ENCODE measurements around the gene RBM6.
A peak's percentile ranks its signal among the peaks of the same experiment; 100 is the strongest.
"Not testable (repeated sequence)": the region's sequence is repeated elsewhere in the genome, so short reads cannot be mapped to it uniquely, and the experiment has no call there.

The RBM6 gene

DNA sequence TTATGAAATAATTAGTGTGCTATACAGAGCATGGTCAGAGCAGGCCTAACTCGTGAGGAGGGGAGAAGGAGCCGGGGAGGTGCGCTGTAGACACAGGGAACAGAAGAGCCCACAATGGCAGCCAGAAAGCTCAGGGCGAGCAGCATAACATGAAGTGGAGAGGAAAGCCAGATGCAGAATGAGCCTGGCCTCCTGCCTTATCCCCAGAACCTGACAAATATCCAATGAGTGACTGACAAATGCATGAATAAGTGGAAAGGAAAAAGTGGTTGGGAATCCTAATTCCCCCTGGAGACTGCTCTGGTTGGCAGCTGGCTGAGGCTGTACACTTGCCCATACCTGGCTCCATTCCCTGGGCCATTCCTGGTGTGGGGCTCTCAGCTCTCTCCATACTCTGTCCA lies 27.1 kb upstream of the RBM6 start:
- no peak for FAIRE-seq
- no peak for DNase-seq (ENCODE audit: insufficient read length, low spot score)

DNA sequence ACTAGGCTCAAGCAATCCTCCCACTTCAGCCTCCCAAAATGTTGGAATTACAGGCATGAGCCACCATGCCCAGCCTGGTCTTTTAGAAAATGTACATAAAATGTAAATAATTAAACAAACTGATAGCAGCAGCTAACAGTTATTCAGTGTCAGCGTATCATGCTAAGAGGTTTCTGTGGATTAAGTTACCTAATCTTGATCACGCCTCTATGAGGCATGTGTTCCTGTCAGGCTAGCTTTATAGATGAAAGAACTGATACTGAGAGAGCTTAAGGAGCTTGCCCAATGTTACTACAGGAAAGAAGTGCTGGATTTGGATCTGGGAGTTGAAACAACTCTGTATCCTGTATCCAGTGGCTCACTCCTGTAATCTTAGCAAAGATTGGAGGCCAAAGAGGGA lies 25.0 kb upstream of the RBM6 start:
- no peak for FAIRE-seq
- DNase-seq (ENCODE audit: insufficient read length, low spot score), result no peak

DNA sequence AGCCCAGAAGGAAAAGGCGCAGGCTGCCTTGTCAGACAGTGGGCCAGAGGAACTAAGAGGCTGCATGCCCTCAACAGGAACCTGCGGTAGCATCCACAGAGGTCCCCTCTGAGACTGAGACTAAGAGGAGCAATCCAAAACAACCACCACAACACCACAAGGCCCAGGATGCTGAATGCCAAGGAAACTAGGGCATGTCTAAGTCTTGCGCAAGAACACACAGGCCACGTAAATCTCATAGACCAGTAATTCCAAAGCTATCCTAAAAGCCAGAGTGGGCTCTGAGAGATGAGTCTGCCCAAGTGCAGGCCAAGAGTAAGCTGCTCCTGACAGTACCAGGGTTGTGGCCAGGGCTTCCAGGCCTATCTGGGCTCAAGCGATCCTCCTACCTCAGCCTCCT lies 23.3 kb upstream of the RBM6 start:
- DNase-seq (ENCODE audit: insufficient read length, low spot score) (no peak), FAIRE-seq (no peak)

DNA sequence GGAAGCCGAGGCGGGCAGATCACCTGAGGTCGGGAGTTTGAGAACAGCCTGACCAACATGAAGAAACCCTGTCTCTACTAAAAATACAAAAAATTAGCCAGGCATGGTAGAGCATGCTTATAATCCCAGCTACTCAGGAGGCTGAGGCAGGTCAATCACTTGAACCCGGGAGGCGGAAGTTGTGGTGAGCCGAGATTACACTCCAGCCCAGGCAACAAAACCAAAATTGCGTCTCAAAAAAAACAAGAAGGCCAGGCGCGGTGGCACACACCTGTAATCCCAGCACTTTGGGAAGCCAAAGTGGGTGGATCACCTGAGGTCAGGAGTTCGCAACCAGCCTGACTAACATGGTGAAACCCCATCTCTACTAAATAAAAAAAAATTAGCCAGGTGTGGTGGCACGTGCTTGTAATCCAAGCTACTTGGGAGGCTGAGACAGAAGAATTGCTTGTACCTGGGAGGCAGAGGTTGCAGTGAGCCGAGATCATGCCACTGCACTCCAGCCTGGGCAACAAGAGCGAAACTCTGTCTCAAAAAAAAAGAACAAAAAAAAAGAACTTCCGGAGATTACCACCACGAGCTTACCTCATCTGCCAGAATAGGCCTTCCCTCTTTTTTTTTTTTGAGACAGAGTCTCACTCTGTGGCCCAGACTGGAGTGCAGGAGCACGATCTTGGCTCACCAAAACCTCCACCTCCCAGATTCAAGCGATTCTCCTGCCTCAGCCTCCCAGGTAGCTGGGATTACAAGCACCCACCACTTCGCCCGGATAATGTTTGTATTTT lies 22.0 kb upstream of the RBM6 start:
- DNase-seq (ENCODE audit: insufficient read length, low spot score); FAIRE-seq: not testable (repeated sequence)

DNA sequence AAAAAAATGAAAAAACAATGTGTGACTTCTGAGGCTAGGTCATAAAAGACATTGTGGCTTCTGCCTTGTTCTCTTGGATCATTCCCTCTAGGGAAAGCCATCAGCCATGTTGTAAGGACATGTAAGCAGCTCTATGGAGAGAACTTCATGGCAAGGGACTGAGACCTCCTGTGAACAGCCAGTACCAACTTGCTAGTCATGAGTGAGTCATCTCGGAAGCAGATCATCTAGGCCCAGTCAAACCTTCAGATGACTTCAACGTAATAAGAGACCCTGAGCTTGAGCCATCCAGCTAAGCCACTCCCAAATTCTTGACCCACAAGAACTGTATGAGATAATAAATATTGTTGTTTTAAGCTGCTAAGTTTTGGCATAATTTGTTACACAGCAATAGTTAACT lies 15.3 kb upstream of the RBM6 start:
- no peak for DNase-seq (ENCODE audit: insufficient read length, low spot score)
- no peak for FAIRE-seq

DNA sequence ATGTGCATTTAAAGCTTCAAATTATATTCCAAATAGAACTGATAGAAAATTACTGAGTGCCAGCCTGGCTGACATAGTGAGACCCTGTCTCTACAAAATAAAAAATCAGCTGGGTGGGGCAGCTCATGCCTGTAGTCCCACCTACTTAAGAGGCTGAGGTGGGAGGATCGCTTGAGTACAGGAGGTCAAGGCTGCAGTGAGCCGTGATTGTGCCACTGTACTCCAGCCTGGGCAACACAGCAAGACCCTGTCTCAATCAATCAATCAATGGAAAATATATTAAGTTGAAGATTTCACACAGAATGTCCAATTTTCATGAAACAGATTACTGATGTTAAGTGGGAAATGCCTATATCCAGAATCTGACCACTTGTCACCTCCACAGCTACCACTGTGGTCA lies 14.5 kb upstream of the RBM6 start:
- FAIRE-seq (no peak), DNase-seq (ENCODE audit: insufficient read length, low spot score) (no peak)

DNA sequence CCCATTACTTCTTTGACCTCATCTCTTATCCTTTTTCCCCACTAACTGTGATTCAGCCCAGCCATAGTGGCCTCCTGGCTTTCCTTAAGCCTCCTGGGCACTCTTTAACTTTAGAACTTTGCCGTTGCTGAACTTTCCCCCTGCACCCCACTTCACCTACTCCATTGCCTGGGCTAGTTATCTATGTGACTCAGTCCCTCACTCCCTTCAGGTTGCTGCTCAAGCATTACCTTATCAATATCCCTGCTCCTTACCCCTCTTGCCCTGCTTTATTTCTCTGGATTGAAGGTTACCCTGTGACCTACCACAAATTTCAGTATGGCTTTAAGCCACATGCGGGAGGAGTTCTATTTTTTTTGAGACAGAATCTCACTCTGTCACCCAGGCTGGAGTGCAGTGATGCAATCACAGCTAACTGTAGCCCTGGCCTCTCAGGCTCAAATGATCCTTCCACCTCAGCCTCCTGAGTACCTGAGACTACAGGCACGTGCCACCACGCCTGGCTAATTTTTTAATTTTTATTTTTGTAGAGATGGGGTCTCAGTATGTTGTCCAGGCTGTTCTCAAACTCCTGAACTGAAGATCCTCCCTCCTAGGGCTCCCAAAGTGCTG lies 13.7 kb upstream of the RBM6 start:
- no peak for FAIRE-seq
- DNase-seq (ENCODE audit: insufficient read length, low spot score), result no peak

DNA sequence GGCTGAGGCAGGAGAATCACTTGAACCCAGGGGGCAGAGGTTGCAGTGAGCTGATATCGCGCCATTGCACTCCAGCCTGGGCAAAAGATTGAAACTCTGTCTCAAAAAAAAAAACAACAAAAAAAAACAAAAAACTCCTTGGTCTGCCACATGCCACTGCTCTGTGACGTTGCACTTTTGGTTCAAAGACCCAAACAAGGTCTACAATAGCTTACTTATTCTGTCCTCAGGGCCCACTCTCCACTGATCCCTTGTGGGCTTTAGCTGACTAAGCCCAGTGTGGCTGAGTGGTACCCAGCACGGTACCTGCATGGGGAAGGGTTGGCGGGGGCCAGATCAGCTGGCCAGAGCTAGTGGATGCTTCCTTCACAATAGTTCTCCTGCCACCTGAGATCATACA lies 12.2 kb upstream of the RBM6 start:
- no peak for DNase-seq (ENCODE audit: insufficient read length, low spot score)
- no peak for FAIRE-seq

DNA sequence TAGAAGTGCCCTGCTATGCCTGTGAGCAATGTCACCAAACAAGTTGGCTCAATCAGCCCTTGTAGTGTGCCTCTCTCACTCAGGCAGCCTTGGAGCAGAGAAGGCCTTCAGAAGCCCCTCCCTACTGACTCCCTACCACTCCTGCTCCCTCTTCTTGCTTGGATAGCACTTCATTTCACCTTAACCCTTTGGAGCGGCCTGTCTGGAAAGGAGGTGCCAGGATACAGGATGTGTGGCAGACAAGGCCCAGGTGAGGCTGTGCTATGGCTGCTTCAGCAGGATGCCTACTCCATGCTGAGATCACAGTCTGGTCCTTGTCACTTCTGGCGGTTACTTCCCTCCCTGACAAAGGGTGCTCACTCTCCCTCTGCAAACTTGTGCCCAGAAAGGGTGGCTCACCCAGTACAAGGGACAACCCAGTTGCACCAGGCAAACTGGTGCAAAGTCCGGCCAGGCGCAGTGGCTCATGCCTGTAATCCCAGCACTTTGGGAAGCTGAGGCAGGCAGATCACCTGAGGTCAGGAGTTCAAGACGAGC lies 11.4 kb upstream of the RBM6 start:
- no peak for DNase-seq (ENCODE audit: insufficient read length, low spot score)
- no peak for FAIRE-seq

DNA sequence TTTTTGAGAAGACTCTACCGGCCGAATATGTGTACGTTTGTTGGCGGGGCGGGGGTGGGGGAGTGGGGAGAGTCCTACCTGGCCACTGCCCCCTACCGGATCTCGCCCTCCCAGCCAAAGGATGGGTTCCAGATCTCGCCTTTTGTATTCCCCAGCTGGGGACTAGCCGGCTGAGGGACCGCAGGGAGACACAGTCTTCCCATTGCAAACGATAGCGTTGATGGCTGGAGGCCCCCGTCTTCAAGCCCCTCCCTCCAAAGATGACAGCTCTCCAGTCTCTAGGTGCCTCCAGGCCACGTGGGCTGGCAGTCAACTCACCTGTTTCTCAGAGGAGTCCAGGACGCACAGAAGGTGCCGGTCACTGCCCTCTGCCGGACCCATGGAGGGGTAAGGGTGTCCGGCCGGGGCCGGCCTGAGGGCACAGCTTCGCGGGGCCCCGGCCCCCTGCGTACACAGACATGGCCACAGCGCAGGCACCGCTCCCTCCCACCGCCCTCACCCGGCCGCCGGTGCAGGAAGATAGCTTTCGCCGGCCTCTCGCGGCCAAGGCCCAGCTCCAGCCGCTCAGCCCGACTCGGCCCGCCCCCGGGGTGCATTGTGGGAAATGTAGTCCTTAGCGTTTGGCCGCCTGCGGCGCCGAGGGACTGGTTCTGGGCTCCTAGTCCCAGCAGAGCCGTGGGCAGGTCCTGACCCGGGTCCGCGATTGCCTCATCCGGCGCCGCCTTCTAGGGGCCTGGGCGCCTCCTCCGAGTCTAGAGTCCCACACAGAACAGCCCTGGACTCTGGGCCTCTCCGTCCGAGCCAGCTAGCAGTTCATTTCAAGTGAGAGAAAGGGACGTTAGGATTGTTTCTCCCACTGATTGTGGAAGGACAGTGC lies 10.4 kb upstream of the RBM6 start, which contains the start of gene MON1A:
Gene MON1A, minus strand, starts transcription at position 521 of the 877 bp plus-strand sequence. CDS start 16,465 bp downstream, outside the sequence.
- DNase-seq (ENCODE audit: insufficient read length, low spot score) (peak; percentile 82), FAIRE-seq (peak; percentile 81)

DNA sequence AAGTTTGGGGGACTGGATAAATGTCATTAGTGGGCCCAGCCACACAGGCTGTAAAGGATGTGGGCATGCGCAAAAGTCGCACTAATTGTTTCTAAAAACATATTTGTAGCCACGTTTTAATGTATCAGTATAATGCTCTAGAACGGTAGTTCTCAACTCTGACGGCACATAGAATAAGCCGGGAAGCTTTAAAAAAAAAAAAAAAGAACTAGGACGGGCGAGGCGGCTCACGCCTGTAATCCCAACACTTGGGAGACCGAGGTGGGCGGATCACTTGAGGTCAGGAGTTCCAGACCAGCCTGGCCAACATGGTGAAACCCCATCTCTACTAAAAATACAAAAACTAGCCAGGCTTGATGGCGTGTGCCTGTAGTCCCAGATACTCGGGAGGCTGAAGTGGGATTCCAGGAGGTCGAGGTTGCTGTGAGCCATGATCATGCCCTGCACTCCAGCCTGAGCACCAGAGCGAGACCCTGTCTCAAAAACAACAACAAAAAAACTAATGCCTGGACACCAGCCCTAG lies 9.7 kb upstream of the RBM6 start:
- FAIRE-seq (no peak), DNase-seq (ENCODE audit: insufficient read length, low spot score) (no peak)

DNA sequence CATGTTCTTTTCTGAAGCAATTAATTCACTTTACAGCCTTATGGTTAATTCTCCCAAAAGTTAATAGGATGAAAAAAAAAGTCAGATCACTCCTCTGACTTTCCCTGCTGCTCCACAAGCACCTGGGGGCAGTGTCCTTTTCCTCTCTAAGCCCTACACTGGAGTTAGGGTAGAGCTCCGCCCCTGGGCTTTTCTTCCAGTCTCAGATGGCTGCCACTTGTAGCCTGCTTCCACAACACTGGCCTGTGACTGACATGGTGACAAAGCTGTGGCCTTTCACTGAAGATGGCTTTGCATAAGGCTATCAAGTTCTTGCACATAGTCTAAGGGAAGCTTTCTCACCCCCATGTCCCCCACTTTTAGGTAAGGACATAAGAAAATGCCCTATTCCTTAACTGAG lies 9.0 kb upstream of the RBM6 start:
- FAIRE-seq (no peak), DNase-seq (ENCODE audit: insufficient read length, low spot score) (no peak)

DNA sequence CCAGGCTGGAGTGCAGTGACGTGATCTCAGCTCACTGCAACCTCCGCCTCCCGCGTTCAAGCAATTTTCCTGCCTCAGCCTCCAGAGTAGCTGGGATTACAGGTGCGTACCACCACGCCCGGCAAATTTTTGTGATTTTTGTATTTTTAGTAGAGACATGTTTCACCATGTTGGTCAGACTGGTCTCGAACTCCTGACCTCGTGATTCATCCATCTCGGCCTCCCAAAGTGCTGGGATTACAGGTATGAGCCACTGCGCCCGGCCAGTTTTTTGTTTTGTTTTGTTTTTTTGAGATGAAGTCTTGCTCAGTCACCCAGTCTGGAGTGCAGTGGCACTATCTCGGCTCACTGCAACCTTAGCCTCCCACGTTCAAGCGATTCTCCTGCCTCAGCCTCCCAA lies 7.7 kb upstream of the RBM6 start:
- FAIRE-seq; DNase-seq (ENCODE audit: insufficient read length, low spot score): not testable (repeated sequence)

DNA sequence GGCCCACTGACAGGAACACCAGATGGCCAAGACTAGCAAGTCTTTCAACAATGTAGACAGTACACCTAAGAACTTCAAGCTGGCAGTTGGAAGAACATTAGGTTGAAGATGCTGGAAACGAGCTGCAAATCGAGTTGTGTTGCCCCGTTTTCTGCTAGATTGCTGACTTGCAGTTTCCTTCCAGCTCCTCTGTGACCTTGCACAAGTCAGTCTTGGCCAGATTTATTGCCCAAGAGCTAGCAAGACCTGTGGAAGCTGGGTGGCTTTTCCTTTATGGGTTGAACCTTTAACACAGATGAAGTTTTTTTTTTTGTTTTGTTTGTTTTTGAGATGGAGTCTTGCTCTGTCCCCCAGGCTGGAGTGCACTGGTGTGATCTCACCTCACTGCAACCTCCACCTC lies 2.9 kb upstream of the RBM6 start:
- DNase-seq (ENCODE audit: insufficient read length, low spot score) (no peak), FAIRE-seq (no peak)

DNA sequence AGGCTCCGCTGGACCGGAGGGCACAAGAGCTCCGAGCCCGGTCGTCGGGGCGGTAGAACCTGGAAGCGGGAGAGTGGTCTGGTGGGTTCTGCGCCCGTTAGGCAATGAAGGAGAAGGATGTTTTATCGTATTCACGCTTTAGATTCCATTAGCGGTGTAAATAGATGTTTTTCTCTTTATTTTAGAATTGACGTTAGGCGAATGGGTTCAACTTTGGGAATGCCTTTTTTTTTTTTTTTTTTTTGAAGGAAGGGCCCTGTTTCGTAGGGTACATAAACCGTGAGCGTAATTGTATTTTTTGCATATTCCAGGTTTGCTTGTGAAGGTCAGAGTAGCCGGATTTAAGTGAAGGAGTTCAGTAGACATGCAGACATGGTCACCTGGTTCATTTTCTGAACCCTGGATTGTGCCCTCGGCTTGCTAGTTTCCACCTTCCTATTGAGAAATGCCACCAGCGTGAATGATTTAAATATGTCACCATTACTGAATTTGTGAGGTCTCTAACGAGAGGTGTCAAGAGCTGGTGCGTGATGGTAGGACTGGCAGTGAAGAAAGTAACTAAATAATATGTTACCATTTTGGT lies 808 bp downstream of the RBM6 start:
- DNase-seq (ENCODE audit: insufficient read length, low spot score), result no peak
- FAIRE-seq, result peak; percentile 78

DNA sequence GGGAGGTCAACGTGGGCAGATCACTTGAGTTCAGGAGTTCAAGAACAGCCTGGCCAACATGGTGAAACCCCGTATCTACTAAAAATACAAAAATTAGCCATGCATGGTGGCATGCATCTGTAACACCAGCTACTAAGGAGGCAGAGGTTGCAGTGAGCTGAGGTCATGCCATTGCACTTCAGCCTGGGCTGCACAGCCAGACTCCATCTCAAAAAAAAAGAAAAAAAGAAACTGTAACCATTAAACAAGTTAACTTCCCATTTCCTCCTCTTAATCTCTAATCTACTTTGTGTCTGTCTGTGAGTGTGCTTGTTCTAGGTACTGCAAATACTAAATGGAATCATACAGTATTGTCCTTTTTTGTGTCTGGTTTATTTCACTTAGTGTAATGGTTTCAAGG lies 2.7 kb downstream of the RBM6 start:
- DNase-seq (ENCODE audit: insufficient read length, low spot score), result no peak
- FAIRE-seq, result no peak

DNA sequence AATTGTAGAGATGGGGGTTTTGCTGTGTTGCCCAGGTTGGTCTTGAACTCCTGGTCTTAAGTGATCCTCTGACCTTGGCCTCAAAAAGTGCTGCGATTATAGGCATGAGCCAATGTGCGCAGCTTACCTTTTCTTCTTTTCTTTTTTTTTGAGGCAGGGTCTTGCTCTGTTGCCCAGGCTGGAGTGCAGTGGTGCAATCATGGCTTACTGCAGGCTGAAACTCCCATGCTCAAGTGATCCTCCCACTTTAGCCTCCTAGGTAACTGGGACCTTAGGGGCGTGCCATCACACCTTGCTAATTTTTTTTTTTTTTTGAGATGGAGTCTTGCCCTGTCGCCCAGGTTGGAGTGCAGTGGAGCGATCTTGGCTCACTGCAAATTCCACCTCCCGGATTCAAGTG lies 13.0 kb downstream of the RBM6 start:
- DNase-seq (ENCODE audit: insufficient read length, low spot score) (no peak), FAIRE-seq (no peak)

DNA sequence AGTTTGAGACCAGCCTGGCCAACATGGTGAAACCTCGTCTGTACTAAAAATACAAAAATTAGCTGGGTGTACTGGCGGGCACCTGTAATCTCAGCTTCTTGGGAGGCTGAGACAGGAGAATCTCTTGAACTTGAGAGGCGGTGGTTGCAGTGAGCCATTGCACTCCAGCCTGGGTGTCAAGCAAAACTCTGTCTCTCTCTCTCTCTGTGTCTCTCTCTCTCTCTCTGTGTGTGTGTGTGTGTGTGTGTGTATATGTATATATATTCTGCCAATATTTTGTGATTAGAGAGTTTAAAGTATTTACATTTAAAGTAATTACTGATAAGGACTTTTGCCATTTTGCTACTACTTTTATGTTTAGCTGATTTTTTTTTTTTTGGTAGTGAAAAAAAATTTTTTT lies 15.7 kb downstream of the RBM6 start:
- FAIRE-seq (no peak), DNase-seq (ENCODE audit: insufficient read length, low spot score) (no peak)

DNA sequence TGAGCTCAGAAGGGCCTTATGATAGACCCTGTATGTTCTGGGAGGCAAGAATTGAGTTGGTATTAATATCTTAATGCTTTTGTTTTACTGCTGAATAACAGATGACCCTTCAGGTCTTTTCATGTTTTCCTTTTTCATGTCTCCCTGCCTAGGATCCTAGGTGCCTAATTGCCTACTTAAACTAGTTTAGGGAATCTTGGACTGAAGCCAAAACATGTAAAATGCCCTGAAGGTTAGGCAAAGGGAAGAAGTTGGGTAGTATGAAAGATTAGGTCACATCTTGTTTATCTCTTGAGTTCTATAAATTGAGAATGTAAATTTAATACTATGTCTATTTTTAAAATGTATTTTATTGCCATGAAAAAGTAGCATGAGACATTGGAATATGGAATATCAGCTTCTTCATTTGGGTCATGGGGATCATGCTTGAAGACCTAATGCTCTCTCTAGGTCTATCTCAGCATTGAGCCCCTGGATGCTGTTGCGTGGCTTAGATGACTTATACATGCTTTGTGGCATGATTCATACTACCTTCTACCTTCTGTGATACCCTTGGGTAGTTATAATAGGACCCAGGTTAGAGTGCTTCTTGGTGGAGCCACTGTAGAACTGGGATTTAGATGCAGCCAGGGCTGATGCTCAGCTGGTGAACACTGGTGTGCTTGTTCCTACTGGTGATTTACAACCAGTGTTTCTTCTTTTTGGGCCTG lies 26.4 kb downstream of the RBM6 start:
- no peak for DNase-seq (ENCODE audit: insufficient read length, low spot score)
- FAIRE-seq, result no peak

DNA sequence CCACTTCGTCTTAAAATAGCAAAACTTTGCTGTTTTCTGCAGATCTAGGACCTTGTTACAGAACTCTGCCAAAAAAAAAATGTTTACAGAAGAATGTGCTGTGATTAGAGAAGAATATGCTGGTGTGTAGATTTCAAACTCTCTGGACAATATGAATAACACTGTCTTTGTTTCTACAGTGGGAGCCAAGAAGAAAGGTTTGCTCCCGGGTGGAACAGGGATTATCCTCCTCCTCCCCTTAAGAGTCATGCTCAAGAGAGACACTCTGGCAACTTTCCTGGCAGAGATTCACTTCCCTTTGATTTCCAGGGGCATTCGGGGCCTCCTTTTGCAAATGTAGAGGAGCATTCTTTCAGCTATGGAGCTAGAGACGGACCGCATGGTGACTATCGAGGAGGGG lies 27.3 kb downstream of the RBM6 start:
- no peak for DNase-seq (ENCODE audit: insufficient read length, low spot score)
- FAIRE-seq, result no peak

Data from GM19239 (cell line).